Measurements from ENCODE around the gene ATP8B1. TPM values are rescaled to one million over a fixed set of nuclear protein-coding genes. Genes with fewer than 3 reads are reported as not detected.
"Not testable (repeated sequence)": the region's sequence is repeated elsewhere in the genome, so short reads cannot be mapped to it uniquely, and the experiment has no call there.

Gene ATP8B1
- total RNA-seq, 1 donor from 2014 or later, result 9.3 TPM

DNA sequence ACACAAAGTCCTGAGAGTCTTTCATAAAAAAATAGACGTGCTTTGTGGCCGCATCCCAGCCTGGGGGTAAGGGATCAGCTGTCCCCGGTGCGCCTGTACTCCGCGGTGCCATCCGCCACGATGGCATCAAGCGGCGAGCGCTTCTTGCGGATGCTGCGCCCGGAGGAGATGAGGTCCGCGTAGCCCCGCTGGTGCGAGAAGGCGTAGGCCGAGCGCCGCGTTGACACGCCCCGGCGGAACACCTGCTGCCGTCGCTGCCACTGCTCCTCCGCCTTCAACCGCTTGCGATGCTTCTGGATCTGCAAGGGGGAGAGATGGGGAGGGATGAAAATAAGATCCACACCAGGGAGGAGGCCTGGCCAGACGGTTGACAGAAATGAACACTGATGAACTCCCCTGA lies 154.7 kb downstream of the ATP8B1 start:
- DNase-seq (ENCODE audit: low spot score), result no peak
- intact Hi-C loops (cut with DNase I), result no loop called here

GRCh38 chr18:57644540-57644939 lies 158.6 kb downstream of the ATP8B1 start:
- intact Hi-C loops (cut with DNase I), result no loop called here
- DNase-seq (ENCODE audit: low spot score), result no peak

- intact Hi-C loops (cut with DNase I); DNase-seq (ENCODE audit: low spot score): not testable (repeated sequence)
These were observed 159.4 kb downstream of the ATP8B1 start for GRCh38 chr18:57643726-57644125.

DNA sequence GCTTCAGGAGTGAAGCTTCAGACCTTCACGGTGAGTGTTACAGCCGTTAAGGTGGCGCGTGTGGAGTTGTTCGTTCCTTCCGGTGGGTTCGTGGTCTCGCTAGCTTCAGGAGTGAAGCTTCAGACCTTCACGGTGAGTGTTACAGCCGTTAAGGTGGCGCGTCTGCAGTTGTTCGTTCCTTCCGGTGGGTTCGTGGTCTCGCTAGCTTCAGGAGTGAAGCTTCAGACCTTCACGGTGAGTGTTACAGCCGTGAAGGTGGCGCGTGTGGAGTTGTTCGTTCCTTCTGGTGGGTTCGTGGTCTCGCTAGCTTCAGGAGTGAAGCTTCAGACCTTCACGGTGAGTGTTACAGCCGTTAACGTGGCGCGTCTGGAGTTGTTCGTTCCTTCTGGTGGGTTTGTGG lies 160.7 kb downstream of the ATP8B1 start:
- DNase-seq (ENCODE audit: low spot score); intact Hi-C loops (cut with DNase I): not testable (repeated sequence)

GRCh38 chr18:57640749-57641148 lies 162.4 kb downstream of the ATP8B1 start:
- intact Hi-C loops (cut with DNase I), result no loop called here
- no peak for DNase-seq (ENCODE audit: low spot score)

DNA sequence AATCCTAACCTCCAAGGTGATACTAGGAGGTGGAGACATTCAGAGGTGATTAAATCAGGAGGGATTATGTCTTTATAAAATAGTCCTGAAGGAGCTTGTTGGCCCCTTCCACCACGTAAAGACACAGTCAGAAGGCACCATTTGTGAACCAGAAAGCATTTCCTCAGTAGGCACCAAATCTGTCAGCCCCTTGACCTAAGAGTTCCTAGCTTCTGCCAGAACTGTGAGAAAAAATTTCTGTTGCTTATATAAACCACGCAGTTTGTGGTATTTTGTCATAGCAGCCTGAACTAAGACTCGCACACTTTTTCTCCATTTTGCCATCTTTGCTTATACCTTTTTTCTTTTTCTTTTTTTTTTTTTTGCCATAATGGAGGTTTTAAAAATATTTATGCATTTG lies 162.9 kb downstream of the ATP8B1 start:
- intact Hi-C loops (cut with DNase I), result no loop called here

DNA sequence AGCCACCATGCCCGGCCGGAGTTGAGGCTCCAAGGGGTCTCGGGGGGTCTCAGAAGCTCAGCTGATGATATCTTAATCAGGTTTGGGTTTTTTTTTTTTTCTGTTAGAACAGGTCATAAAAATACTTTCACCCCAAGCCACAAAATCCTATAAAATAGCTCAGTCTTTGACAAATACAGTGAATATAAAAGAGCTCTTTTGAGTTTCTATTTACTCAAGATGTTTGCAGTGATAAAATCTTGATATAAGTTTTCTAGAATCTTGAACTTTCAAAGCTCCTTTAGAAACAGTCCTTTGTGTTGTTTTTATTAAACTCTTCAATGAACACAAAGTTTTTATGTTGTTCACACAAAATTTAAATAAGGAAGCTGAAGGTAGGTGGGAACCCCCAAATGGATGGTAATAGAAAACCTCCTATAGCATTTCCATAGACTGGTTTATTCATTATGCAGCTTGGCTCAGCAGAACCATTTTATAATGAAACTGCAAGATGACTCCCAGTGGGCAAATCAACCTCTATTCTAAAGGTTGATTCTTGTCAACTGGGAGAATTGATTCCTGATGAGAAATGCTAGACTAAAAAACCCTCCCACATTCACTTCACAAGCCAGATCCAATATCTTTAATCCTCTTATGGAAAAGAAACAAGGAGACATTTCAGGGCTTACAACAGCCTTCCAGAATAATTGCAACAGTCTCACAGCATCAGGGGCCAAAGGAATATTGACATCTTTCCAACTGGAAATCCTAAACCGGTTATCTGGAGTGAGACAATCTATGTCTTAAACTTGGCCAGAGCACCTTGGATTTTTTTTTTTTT lies 167.9 kb downstream of the ATP8B1 start:
- no peak for DNase-seq (ENCODE audit: low spot score)
- intact Hi-C loops (cut with DNase I), result loop anchor here (10.0 kb wide), 2 partner anchors 170 to 220 kb away; partner anchors contain the start of gene ATP8B1

More for the DNA sequence above, 162.9 kb downstream of the ATP8B1 start:
- DNase-seq (ENCODE audit: low spot score), result no peak

DNA sequence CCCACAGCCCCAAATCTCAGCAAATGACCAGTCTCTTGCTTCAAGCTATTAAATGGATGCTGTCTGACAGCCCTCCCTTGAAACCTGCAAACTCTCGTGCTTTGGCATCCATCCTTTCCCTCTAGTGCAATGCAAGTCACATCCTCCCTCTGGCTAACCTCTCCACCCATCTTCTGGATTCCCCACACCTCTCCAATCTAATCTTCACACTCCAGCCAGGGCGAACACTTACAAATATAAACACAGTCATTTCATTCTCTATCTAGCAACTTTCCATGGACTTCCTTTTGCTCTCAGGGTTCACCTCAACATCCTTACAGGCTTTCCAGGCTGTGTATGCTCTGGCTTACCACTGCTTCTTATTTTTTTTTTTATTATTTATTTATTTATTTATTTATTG lies 171.4 kb downstream of the ATP8B1 start:
- intact Hi-C loops (cut with DNase I), result loop anchor here (5.0 to 10.0 kb wide), 3 partner anchors 173 to 491 kb away; partner anchors contain the start of gene ATP8B1
- no peak for DNase-seq (ENCODE audit: low spot score)

- intact Hi-C loops (cut with DNase I), result loop anchor here (1.0 to 10.0 kb wide), 4 partner anchors 10 to 491 kb away; partner anchors contain the start of genes ATP8B1 and NARS1
- DNase-seq (ENCODE audit: low spot score), result no peak
These were observed 172.1 kb downstream of the ATP8B1 start for GRCh38 chr18:57630754-57631595.

GRCh38 chr18:57630002-57630753 lies 172.9 kb downstream of the ATP8B1 start:
- DNase-seq (ENCODE audit: low spot score), result peak; percentile 98
- intact Hi-C loops (cut with DNase I), result loop anchor here (1.0 to 10.0 kb wide), 4 partner anchors 9 to 492 kb away; partner anchors contain the start of genes ATP8B1 and NARS1

DNA sequence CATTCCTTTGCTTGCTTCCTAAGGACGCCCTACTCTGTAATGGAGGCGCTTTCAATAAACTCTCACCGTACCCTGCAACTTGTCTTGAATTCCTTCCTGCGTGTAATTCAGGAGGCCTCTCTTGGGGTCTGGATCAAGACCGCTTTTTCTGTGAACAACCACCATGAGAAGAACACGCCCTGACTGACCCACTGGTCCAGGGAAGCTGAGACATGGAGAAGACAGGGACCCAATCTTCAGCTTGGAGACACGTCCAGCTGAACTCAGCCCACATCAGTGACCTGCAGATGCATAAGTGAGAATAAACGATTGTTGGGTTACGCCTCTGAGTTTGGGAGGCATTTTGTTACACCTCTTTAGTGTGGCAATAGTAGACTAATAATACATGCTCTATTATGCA lies 173.7 kb downstream of the ATP8B1 start:
- no peak for DNase-seq (ENCODE audit: low spot score)
- intact Hi-C loops (cut with DNase I), result no loop called here

DNA sequence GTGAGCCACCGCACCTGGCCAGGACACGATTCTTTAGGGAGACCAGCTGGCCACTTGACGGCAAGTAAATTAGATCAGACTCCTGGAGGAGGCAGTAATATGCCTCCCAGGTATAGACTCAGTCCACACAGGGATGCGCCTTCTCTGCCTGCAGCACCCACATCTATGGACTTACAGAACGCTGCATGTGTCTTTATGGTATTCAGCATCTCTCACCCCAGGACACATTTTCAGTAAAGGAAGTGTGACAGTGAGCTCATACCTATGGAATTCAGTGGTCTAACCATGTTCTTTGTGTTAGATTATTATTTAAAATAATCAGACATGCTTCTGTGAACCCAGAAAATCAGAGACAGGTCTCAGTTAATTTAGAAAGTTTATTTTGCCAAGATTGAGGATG lies 175.6 kb downstream of the ATP8B1 start:
- intact Hi-C loops (cut with DNase I), result no loop called here
- DNase-seq (ENCODE audit: low spot score), result no peak

GRCh38 chr18:57624988-57625387 lies 178.1 kb downstream of the ATP8B1 start:
- DNase-seq (ENCODE audit: low spot score), result no peak
- intact Hi-C loops (cut with DNase I), result loop anchor here (5.0 kb wide), 1 partner anchor 417 kb away; the partner anchor contains the start of gene NEDD4L

- DNase-seq (ENCODE audit: low spot score), result no peak
- intact Hi-C loops (cut with DNase I), result loop anchor here (1.0 to 5.0 kb wide), 2 partner anchors 9 to 421 kb away; partner anchors contain the start of gene NEDD4L
These were observed 181.9 kb downstream of the ATP8B1 start for GRCh38 chr18:57621246-57621604.

- DNase-seq (ENCODE audit: low spot score), result no peak
These were observed 183.2 kb downstream of the ATP8B1 start for GRCh38 chr18:57619876-57620275.

GRCh38 chr18:57618910-57619309 lies 184.2 kb downstream of the ATP8B1 start:
- no peak for DNase-seq (ENCODE audit: low spot score)
- intact Hi-C loops (cut with DNase I), result no loop called here

More at GRCh38 chr18:57619876-57620275, 183.2 kb downstream of the ATP8B1 start:
- intact Hi-C loops (cut with DNase I), result loop anchor here (5.0 kb wide), 1 partner anchor 422 kb away; the partner anchor contains the start of gene NEDD4L

DNA sequence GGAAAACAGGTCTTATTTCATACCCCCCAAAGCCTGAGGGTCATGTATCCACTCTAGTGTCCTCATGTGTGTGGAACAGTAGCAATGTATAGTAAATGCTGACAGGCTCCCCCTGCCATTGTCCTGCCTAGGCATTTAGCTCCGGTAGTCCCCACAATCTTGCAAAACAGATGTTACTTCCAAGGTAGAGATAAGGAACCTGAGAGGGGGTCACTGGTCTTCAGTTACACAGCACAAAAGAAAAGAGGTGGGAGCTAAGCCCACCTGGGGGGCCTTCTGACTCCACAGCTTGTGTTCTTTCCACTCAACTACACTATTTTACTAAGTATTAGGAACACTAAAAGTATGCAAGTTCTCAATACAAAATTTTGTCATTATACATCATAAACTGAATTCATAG lies 199.2 kb downstream of the ATP8B1 start:
- no peak for DNase-seq (ENCODE audit: low spot score)
- intact Hi-C loops (cut with DNase I), result no loop called here
